Keratinocyte (primary cell): ENCODE data around the gene AAMP. TPM values are rescaled to one million over a fixed set of nuclear protein-coding genes. Genes with fewer than 3 reads are reported as not detected.

Experiments
- DNase-seq: peaks from one replicate; pipeline ENCODE4 v3.0.0-alpha.2; 2011; ENCODE audit warnings: low read depth, missing footprints, low spot score
- FAIRE-seq: peaks from 2 replicates; lab custom pipeline; 2011; peaks lifted over from hg19 to GRCh38; lab: Jason Lieb, UNC
- H2AFZ ChIP-seq: 2 replicates; pipeline ENCODE4 v1.6.0; 2012; ENCODE audit warnings: low read length, control low read depth, inconsistent platforms; ENCODE audit not compliant: control insufficient read depth
- H3K27ac ChIP-seq: 2 replicates; pipeline ENCODE4 v1.5.1; 2011; ENCODE audit warnings: low read length; ENCODE audit not compliant: control insufficient read depth, insufficient read depth
- H3K27me3 ChIP-seq: 3 replicates; pipeline ENCODE4 v1.6.0; 2011; ENCODE audit warnings: low read length; ENCODE audit not compliant: control insufficient read depth, insufficient read depth; ENCODE audit errors: extremely low read depth
- H3K36me3 ChIP-seq, 2 experiments: 2 replicates in 1 of 2; 3 replicates in 1 of 2; pipeline ENCODE4 v1.5.1; 2011; ENCODE audit warnings: low read length in 2 of 2, mild to moderate bottlenecking in 1 of 2; ENCODE audit not compliant: control insufficient read depth in 2 of 2, insufficient read depth in 2 of 2; ENCODE audit errors: extremely low read depth in 1 of 2
- H3K4me1 ChIP-seq: 3 replicates; pipeline ENCODE4 v1.5.1; 2011; ENCODE audit warnings: low read length; ENCODE audit not compliant: control insufficient read depth, insufficient read depth; ENCODE audit errors: extremely low read depth
- H3K4me2 ChIP-seq: 3 replicates; pipeline ENCODE4 v1.6.0; 2011; ENCODE audit warnings: low read depth, low read length; ENCODE audit not compliant: control insufficient read depth, insufficient read depth; ENCODE audit errors: extremely low read depth
- H3K4me3 ChIP-seq, 3 experiments: fragments of 200-600 bp in 1 of 3; sonication (generic) in 1 of 3; 2 replicates in 2 of 3; 3 replicates in 1 of 3; pipeline ENCODE4 v1.5.1; 2011 to 2016; ENCODE audit warnings: low read length in 3 of 3, mild to moderate bottlenecking in 3 of 3, control low read depth in 2 of 3, inconsistent platforms in 1 of 3, low read depth in 1 of 3, mixed read lengths in 1 of 3, mixed run types in 1 of 3, moderate library complexity in 1 of 3; ENCODE audit not compliant: control insufficient read depth in 2 of 3, insufficient read depth in 2 of 3; ENCODE audit errors: extremely low read depth in 1 of 3
- H3K79me2 ChIP-seq: 2 replicates; pipeline ENCODE4 v1.6.0; 2012; ENCODE audit warnings: low read length; ENCODE audit not compliant: control insufficient read depth, insufficient read depth
- H3K9ac ChIP-seq: 3 replicates; pipeline ENCODE4 v1.6.0; 2011; ENCODE audit warnings: low read length; ENCODE audit not compliant: control insufficient read depth, insufficient read depth; ENCODE audit errors: extremely low read depth
- H3K9me1 ChIP-seq: 3 replicates; pipeline ENCODE4 v1.6.0; 2011; ENCODE audit warnings: low read length; ENCODE audit not compliant: control insufficient read depth, insufficient read depth; ENCODE audit errors: extremely low read depth
- H3K9me3 ChIP-seq: 2 replicates; pipeline ENCODE4 v1.5.1; 2012; ENCODE audit warnings: low read depth, low read length; ENCODE audit not compliant: control insufficient read depth
- H4K20me1 ChIP-seq: 3 replicates; pipeline ENCODE4 v1.6.0; 2011; ENCODE audit warnings: low read length; ENCODE audit not compliant: control insufficient read depth, insufficient read depth; ENCODE audit errors: extremely low read depth
- EZH2 ChIP-seq: IDR thresholded peaks from one replicate; pipeline ENCODE4 v1.6.1; 2012; ENCODE audit warnings: inconsistent platforms, mild to moderate bottlenecking, low read length, moderate library complexity
- dilution Hi-C: fragments of 300-500 bp; cut with MboI; formaldehyde crosslinking; loops from one replicate; pipeline ENCODE4 v1.7.0; 2020; ENCODE audit warnings: low sequenced_read_pairs; ENCODE audit not compliant: extremely low pct_ligation_motif_present
- polyA plus RNA-seq, 5 experiments: library from polyadenylated mRNA; depleted of rRNA in 3 of 5; stranded (reverse) in 3 of 5; stranded (forward) in 1 of 5; unstranded in 1 of 5; fragments of >200 nt; gene quantifications; 1 replicate in 1 of 5; 2 replicates in 3 of 5; 3 replicates in 1 of 5; pipeline versions ENCODE4 v1.2.1 to v1.2.3, GENCODE V29; 2011 to 2012; ENCODE audit warnings: missing spikeins in 2 of 5, low read depth in 1 of 5, low replicate concordance in 1 of 5
- TF ChIP-seq, protein P1 (sequence below), 3 experiments: IDR thresholded peaks in 1 of 3; conservative IDR thresholded peaks in 1 of 3; optimal IDR thresholded peaks in 1 of 3; 2 replicates in 2 of 3; 3 replicates in 1 of 3; pipeline versions ENCODE3 to v1.5.1; 2011; ENCODE audit warnings: low read length in 3 of 3, mild to moderate bottlenecking in 3 of 3, moderate library complexity in 2 of 3, control low read depth in 1 of 3, inconsistent platforms in 1 of 3; ENCODE audit not compliant: insufficient read depth in 2 of 3; ENCODE audit errors: extremely low read depth in 1 of 3

Gene AAMP
- polyA plus RNA-seq, 1 donor (not counting 4 experiments of a cell fraction or from before 2014, with no cell fraction given): 78.4 TPM

DNA sequence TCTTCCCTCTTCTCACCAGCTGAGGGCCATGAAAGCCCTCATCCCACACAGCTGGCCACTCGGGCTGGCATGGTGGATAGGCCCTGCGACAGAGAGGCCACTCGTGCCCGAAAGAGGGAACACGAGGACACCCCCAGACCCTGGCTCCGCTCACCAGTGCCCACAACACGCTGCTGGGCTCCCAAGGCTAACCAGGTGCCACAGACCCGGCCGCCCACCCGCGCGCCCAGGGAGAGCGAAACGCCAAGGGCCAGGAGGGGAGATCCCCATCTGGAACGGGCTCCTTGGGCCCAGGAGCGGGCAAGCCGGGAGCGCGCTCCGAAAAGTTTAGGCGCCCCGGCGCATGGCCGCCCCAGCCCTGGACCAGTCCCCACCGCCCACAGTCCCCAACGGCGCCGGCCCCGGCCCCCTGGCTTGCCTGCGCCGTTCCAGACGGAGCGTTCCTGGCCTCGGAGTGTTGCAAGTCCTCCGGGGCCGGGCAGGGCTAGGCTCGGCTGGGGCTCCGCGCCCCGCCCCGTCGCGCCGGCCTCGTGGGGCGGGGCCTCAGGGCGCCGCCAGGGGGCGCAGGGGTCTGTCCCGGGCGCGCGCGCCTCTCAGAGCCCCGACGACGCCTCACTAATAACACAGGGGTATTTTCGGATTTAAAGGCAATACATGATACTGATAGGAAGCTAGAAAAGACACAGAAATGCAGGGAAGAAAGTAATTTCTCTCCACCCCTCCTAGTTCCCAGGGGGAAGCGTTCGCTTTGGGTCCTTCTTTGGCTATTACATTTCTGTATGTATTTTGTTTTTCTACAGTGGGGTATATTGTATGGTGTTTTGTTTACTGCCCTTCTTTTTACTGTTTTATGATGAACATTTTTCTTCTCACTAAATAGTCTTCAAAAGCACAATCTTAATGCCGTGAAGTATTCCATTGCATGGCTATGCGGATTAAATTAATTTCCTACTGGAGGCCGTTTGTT is 22.4 kb upstream of the AAMP start, which contains the start of gene TMBIM1:
TMBIM1 (minus strand) TSS at position 456 of the 967 bp plus-strand sequence. CDS start 10,362 bp downstream, outside the sequence.
- dilution Hi-C loops: no loop called here
- H3K36me3 ChIP-seq: peaks cover 4 to 5% of the 10 kb centered on the region in 2 experiments
- H3K9me1 ChIP-seq: no peaks in the 10 kb centered on the region
- H3K4me2 ChIP-seq: peak within 1 kb of the TSS; percentile 100
- peak within 1 kb of the TSS; percentile 74 to 96 (median 96) for H3K4me3 ChIP-seq
- DNase-seq: no peak
- H3K27ac ChIP-seq: peak within 1 kb of the TSS; percentile 85
- no peak within 1 kb of the TSS for H2AFZ ChIP-seq
- H3K79me2 ChIP-seq: peaks cover 44% of the 10 kb centered on the region
- no peaks in the 10 kb centered on the region for H3K9me3 ChIP-seq
- H3K27me3 ChIP-seq: no peaks in the 10 kb centered on the region
- TF ChIP-seq, protein P1, sequence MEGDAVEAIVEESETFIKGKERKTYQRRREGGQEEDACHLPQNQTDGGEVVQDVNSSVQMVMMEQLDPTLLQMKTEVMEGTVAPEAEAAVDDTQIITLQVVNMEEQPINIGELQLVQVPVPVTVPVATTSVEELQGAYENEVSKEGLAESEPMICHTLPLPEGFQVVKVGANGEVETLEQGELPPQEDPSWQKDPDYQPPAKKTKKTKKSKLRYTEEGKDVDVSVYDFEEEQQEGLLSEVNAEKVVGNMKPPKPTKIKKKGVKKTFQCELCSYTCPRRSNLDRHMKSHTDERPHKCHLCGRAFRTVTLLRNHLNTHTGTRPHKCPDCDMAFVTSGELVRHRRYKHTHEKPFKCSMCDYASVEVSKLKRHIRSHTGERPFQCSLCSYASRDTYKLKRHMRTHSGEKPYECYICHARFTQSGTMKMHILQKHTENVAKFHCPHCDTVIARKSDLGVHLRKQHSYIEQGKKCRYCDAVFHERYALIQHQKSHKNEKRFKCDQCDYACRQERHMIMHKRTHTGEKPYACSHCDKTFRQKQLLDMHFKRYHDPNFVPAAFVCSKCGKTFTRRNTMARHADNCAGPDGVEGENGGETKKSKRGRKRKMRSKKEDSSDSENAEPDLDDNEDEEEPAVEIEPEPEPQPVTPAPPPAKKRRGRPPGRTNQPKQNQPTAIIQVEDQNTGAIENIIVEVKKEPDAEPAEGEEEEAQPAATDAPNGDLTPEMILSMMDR (optimal IDR thresholded peaks at IDR 0.05 in 1 of 3, IDR thresholded peaks at IDR 0.05 in 1 of 3, conservative IDR thresholded peaks at IDR 0.05 in 1 of 3; ENCODE audit: extremely low read depth in 1 of 3, insufficient read depth in 2 of 3, low read length in 3 of 3): peak in 2 of 3 experiments; percentile 60 to 80
- TF ChIP-seq EZH2: no peak
- H3K9ac ChIP-seq: peak within 1 kb of the TSS; percentile 98
- peaks cover 3% of the 10 kb centered on the region for H4K20me1 ChIP-seq
- no peak for FAIRE-seq
- peaks cover 78% of the 10 kb centered on the region for H3K4me1 ChIP-seq

DNA sequence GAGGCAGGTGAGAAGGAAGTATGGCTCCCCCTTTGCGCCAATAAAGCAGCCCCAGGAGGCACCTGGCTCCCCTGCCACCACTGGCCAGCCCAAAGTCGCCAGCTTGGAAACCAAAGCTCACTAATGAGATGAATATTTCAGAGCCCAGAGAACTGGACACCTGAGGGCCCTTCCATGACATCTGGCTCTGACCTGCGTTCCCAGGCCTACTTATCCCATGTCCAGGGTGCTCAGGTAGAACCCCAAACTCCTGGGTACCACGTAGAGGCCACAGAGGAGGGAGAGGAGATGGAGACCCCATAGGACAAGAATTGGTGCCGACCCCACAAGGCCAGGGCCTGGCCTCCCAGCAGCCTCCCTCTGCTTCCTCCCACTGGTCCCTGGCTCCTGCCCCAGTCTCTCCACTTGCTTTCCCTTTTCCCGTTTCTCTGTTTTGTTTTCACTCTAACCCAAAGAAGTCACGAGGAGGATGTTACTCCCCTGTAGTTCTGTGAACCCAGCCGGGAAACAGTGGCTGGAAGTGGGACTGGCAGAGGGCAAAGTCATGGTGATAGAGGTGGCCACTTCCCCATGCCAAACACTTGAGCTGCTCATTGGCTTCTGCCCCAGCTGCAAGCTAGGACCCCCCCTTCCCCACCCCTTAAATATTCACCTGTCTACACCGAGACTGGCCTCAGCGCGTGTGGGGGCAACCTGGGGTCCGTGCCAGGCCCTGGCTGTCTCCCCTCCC is 21.5 kb upstream of the AAMP start:
- Histone ChIP-seq H2AFZ (no peak overlapping the region), H3K27me3 (no peaks in the 10 kb centered on the region), H3K9me1 (no peaks in the 10 kb centered on the region), H3K36me3 (peaks cover 4 to 5% of the 10 kb centered on the region in 2 experiments), H3K9ac (peak overlapping the region; percentile 98), H3K4me3 (peak overlapping the region; percentile 74 to 96 (median 96)), H3K4me1 (peaks cover 74% of the 10 kb centered on the region), H3K9me3 (no peaks in the 10 kb centered on the region), H4K20me1 (peaks cover 3% of the 10 kb centered on the region), H3K27ac (peak overlapping the region; percentile 85), H3K79me2 (peaks cover 46% of the 10 kb centered on the region), H3K4me2 (peak overlapping the region; percentile 100)
- DNase-seq: no peak
- FAIRE-seq: no peak
- dilution Hi-C loops: no loop called here
- TF ChIP-seq, protein P1 (optimal IDR thresholded peaks at IDR 0.05 in 1 of 3, IDR thresholded peaks at IDR 0.05 in 1 of 3, conservative IDR thresholded peaks at IDR 0.05 in 1 of 3; ENCODE audit: extremely low read depth in 1 of 3, insufficient read depth in 2 of 3, low read length in 3 of 3): no peak
- no peak for TF ChIP-seq EZH2
